HG03565 (cell line): ENCODE data around the gene CRYGA.
"Not testable (repeated sequence)": the region's sequence is repeated elsewhere in the genome, so short reads cannot be mapped to it uniquely, and the experiment has no call there.

ENCODE experiments used
- ATAC-seq: cut with Tn5 transposase; IDR thresholded peaks from one replicate; pipeline ENCODE4 v1.9.1; 2021; ENCODE audit warnings: mild to moderate bottlenecking, moderate library complexity; ENCODE audit not compliant: unreplicated experiment

Gene CRYGA

GRCh38 chr2:208164951-208165755 lies 1.8 kb upstream of the CRYGA start:
- ATAC-seq: no peak

- ATAC-seq: no peak
These were observed 7.0 kb downstream of the CRYGA start for GRCh38 chr2:208156439-208156838.

DNA sequence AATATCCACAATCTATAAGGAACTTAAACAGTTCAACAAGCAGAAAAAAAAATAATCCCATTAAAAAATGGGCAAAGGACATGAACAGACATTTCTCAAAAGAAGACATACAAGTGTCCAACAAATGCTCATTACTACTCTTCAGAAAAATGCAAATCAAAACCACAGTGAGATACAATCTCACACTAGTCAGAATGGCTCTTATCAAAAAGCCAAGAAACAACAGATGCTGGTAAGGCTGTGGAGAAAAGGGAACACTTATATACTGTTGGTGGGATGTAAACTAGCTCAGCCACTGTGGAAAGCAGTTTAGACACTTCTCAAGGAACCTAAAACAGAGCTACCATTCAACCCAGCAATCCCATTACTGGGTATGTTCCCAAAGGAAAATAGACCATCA lies 10.2 kb downstream of the CRYGA start:
- ATAC-seq: no peak

GRCh38 chr2:208150956-208151355 lies 12.4 kb downstream of the CRYGA start:
- no peak for ATAC-seq

GRCh38 chr2:208150094-208150493 lies 13.3 kb downstream of the CRYGA start:
- no peak for ATAC-seq

DNA sequence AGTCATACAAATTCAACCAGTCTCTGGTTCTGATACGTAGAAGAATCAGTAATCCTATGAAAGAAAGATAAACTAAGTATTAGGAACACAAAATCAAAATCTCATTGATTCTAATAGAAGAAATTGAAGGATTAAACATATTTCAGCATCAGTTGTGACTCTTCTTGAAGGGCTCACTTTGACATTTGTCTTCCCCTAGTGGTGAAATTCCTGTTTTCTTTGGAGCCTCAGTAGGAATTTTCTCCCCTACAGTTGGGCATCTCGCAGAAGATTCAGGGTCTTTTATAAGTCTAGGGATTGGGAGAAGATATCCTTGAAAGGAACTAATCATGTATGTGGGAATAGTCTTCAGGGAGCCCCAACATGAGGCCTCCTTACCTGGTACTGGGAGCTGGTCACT lies 14.6 kb downstream of the CRYGA start:
- ATAC-seq: no peak

DNA sequence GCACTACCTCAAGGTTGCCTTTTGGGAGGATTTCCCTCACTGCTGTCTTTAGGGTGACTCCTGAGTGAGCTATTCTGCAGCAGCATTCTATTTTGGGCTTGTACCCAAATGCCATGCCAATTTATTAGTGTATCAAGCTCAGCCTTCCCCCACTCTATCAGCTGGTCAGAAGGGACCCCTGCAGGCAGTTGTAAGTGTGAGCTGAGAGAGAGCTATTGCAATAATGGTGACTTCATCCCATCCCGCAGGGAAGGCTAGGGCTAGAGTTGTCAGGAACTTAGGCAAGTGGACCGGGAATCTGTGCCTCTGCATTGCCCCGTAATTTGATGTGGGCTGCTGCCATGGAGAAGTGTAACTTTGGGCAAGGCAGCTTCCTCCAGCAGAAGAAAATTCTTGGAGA lies 15.6 kb downstream of the CRYGA start:
- no peak for ATAC-seq

DNA sequence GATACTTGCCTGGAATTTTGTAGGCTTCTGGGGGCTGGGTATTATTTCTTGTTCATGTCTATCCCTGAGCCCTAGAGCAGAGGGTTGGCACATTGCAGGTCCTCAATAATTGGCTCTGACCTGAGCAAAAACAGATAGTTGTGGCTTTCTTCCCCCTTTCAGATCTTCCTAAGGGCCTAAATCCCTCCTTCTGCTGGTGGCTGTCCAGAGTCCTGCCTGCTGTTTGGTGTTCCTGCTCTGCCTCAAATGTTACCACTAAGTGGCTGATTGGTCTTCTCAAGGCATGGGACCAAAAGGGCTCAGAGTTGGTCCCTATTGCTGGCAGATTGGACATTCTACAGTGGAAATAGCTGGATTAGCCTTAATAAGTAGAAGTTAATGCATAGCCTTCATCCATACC lies 16.4 kb downstream of the CRYGA start:
- no peak for ATAC-seq

- ATAC-seq: no peak
These were observed 17.4 kb downstream of the CRYGA start, which contains the start of gene CRYGB for GRCh38 chr2:208146006-208146405. TSS of gene CRYGB (minus strand) at chr2:208146158. CDS start at chr2:208146120, 38 bp downstream.

GRCh38 chr2:208142925-208143799 lies 20.2 kb downstream of the CRYGA start:
- ATAC-seq: no peak

GRCh38 chr2:208142240-208142924 lies 21.0 kb downstream of the CRYGA start:
- ATAC-seq: no peak

DNA sequence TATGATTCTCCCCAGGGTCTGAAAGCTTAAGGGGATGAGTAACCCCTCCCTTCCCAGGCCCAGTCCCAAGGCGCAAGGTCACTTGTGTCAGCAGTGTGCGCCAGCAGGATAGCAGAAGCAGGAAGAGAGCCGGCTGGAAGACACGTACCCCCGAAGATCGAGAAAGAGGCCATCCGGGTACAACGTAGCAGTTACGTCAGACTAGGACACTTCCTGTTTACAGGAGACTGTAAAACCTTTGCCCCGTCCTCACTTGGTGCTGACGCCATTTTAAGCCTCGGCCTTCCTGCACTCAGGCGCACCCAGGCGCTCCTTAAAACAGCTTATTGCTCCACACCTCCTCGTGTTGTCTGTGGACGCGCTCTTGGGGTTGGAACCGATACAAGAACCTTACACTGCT lies 23.9 kb downstream of the CRYGA start:
- ATAC-seq: no peak

DNA sequence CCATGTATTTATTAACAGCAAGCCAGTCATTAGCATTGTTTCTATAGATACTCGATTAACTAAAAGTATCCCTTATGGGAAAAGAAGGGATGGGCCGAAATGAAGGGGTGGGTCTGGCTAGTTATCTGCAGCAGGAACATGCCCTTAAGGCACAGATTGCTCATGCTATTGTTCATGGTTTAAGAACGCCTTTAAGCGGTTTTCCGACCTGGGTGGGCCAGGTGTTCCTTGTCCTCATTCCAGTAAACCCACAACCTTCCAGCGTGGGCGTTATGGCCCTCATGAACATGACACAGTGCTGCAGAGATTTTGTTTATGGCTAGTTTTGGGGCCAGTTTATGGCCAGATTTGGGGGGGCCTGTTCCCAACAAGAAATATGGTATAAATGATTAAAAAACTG lies 25.1 kb downstream of the CRYGA start:
- not testable (repeated sequence) for ATAC-seq

- no peak for ATAC-seq
These were observed 26.7 kb downstream of the CRYGA start for GRCh38 chr2:208136716-208137094.

DNA sequence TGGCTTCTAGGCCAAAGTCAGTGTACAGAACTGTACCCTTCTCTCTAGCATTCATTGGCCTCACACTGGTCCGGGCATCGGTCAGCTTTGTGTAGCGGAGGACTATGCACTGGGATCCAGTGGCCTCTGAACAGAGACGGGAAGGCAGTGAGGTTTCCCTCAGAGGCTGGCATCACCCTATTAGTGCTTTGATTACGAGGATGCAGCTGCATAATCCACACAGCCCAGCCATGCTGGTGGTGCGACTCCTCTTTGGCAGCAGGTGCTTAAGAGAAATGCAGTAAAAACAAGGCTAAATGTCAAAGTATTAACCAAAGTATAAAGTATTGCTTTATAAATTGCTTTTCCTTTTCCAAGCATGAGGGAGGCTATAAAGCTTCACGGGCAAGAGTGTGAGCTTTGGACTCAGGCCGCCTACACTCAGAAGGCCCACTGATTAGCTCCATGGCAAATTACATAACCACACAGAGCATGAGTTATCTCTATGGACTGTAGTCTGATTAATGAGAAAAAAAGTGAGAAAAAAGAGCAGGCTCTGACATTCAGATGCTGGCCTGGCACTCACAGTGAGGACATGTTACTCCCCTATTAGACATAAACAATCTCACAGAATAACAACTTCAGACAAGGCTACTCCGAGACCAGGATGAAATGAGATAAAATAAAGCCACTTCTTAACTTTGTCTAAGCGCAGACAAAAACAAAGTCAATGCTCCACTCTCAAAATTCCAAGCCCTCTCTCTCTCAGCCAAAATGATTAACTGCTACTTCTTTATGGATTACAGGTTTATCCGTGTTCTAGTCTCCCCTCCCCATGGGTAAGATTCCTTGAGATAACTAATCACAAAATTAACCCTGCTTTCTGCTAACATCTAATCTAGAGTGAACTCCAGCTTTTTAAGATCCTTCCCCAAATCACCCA lies 27.3 kb downstream of the CRYGA start:
- ATAC-seq: no peak

DNA sequence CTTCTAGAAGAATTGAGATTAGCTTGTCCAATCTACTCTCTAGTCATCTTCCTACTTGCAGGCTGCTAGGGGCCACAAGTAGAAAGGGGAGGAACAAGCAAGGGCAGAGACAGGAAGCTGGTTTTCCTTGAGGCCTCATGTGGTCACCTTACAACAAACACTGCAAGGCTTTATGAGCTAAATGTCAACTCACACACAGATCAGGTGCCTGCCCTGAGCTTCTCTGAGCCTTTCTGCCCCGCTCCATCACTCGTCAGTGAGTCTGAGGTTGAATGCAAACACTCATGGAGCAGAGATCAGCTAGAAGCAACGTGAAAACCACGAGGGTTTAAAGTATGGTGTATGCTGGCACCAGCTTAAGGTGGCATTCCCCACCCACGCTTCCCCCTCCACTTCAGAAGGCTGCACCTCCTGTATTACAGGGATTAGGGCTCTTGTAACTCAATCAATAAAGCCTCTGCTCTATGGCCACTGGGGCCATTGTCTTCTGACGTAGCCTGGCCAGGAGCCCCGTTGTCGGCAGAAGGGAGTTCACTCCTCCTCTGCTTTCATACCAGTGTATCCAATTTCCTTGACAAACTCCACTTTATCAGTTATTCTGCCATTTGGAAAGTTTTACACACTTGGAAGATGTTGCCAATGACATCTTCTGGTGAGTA lies 28.3 kb downstream of the CRYGA start:
- ATAC-seq: no peak

DNA sequence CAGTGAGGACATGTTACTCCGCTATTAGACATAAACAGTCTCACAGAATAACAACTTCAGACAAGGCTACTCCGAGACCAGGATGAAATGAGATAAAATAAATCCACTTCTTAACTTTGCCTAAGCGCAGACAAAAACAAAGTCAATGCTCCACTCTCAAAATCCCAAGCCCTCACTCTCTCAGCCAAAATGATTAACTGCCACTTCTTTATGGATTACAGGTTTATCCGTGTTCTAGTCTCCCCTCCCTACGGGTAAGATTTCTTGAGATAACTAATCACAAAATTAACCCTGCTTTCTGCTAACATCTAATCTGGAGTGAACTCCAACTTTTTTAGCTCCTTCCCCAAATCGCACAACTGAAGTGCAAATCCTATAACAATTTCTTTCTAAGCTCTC lies 32.7 kb downstream of the CRYGA start:
- no peak for ATAC-seq

DNA sequence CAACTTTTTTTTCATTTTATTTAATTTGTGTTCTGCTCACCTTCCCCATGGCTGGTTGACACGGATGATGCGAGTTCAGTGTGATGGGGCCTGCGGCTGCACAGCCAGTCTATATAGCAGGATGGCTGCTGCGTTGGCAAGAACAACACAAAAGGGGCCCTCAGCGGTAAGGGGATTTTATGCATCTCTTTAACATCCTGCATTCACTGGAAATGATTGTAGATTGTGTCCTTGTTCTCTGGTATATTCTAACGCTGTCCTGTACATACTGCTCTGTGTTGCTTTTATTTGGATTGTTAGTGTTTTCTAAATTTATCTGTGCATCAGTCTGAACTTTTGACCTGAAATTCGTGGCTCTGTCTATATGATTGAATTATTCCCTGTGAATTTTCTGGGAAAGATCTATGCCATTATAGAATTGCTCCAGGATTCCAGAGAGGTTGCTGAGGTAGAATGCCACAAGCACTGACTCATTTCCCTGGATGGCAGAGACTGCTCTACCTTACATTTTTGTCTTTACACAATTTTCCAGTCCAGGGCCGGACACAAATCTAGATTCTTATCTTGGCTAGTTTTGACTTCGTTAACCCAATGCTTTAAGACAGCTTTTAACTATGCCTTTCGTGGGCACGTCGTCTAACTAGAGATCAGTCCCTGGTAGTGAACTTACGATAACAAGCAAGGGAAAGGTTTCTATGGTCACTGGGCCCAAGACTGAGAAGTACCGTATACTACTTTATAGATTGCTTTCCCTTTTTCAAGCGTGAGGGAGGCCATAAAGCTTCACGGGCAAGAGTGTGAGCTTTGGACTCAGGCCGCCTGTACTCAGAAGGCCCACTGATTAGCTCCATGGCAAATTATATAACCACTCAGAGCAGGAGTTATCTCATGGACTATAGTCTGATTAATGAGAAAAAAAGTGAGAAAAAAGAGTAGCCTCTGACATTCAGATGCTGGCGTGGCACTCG lies 33.4 kb downstream of the CRYGA start, which contains the start of gene CRYGC:
Gene CRYGC (minus strand): TSS at position 85 of the 968 bp plus-strand sequence. CDS start 36 bp downstream, at position 49.
- no peak for ATAC-seq

GRCh38 chr2:208128136-208128535 lies 35.3 kb downstream of the CRYGA start:
- ATAC-seq: no peak
